HL-60 (cell line): ENCODE measurements around the gene SPEF1.
A peak's percentile ranks its signal among the peaks of the same experiment; 100 is the strongest.

ENCODE experiments used
- DNase-seq, 2 experiments: peaks; one replicate each; pipeline ENCODE4 v3.0.0-alpha.2; 2010 to 2020; ENCODE audit warnings: low read depth in 1 of 2, low spot score in 1 of 2
- H3K27ac ChIP-seq: fragments of 250-450 bp; sonication (Bioruptor Pico); replicated peaks from 2 replicates; pipeline ENCODE4 v1.5.1; 2020; ENCODE audit warnings: mild to moderate bottlenecking, moderate library complexity
- H3K27me3 ChIP-seq: fragments of 250-450 bp; sonication (Bioruptor Pico); 2 replicates; pipeline ENCODE4 v1.5.1; 2021; ENCODE audit warnings: mild to moderate bottlenecking, moderate library complexity; ENCODE audit not compliant: insufficient read depth, poor library complexity, severe bottlenecking
- H3K4me3 ChIP-seq: replicated peaks from 2 replicates; pipeline ENCODE4 v1.5.1; 2011; ENCODE audit warnings: mild to moderate bottlenecking, control low read depth, low read length; ENCODE audit not compliant: insufficient read depth
- GABPA ChIP-seq: IDR thresholded peaks from 2 replicates; pipeline ENCODE4 v1.6.1; 2012; ENCODE audit warnings: low read depth
- POLR2AphosphoS5 ChIP-seq: IDR thresholded peaks from 2 replicates; pipeline ENCODE4 v1.6.1; 2012; ENCODE audit warnings: low read depth
- SPI1 ChIP-seq: IDR thresholded peaks from 2 replicates; pipeline ENCODE4 v1.6.1; 2012; ENCODE audit warnings: low read depth, mild to moderate bottlenecking, borderline replicate concordance
- TF ChIP-seq, protein P1 (sequence below): IDR thresholded peaks from 2 replicates; pipeline ENCODE4 v1.6.1; 2012; ENCODE audit warnings: low read depth; ENCODE audit not compliant: insufficient replicate concordance
- TF ChIP-seq, protein P2 (sequence below): IDR thresholded peaks from one replicate; pipeline ENCODE4 v1.5.1; 2011; ENCODE audit warnings: low read length, control low read depth, inconsistent platforms; ENCODE audit not compliant: insufficient read depth

SPEF1 gene

DNA sequence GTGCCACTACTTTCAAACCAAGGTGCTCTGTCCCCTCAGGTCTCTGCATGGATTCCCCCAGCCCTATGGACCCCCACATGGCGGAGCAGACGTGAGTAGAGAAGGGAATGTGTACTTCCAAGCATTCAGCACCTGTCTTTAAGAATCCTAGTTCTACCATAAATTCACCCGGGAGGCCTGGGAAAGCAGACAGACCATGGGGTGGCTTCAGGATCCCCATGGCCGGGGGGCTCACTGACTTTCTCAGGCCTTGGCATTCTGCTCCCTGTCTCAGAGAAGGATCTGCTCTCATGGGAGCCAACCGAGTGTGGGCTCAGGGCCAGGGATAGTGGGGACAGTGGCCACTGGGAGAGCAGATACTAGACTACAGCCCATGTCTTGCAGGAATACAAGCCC lies 17.1 kb upstream of the SPEF1 start:
- no peak overlapping the region for H3K4me3 ChIP-seq
- no peak for DNase-seq
- H3K27me3 ChIP-seq = no peaks in the 10 kb centered on the region
- H3K27ac ChIP-seq = no peak overlapping the region
- TF ChIP-seq, protein P1, sequence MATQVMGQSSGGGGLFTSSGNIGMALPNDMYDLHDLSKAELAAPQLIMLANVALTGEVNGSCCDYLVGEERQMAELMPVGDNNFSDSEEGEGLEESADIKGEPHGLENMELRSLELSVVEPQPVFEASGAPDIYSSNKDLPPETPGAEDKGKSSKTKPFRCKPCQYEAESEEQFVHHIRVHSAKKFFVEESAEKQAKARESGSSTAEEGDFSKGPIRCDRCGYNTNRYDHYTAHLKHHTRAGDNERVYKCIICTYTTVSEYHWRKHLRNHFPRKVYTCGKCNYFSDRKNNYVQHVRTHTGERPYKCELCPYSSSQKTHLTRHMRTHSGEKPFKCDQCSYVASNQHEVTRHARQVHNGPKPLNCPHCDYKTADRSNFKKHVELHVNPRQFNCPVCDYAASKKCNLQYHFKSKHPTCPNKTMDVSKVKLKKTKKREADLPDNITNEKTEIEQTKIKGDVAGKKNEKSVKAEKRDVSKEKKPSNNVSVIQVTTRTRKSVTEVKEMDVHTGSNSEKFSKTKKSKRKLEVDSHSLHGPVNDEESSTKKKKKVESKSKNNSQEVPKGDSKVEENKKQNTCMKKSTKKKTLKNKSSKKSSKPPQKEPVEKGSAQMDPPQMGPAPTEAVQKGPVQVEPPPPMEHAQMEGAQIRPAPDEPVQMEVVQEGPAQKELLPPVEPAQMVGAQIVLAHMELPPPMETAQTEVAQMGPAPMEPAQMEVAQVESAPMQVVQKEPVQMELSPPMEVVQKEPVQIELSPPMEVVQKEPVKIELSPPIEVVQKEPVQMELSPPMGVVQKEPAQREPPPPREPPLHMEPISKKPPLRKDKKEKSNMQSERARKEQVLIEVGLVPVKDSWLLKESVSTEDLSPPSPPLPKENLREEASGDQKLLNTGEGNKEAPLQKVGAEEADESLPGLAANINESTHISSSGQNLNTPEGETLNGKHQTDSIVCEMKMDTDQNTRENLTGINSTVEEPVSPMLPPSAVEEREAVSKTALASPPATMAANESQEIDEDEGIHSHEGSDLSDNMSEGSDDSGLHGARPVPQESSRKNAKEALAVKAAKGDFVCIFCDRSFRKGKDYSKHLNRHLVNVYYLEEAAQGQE = no peak
- TF ChIP-seq, protein P2, sequence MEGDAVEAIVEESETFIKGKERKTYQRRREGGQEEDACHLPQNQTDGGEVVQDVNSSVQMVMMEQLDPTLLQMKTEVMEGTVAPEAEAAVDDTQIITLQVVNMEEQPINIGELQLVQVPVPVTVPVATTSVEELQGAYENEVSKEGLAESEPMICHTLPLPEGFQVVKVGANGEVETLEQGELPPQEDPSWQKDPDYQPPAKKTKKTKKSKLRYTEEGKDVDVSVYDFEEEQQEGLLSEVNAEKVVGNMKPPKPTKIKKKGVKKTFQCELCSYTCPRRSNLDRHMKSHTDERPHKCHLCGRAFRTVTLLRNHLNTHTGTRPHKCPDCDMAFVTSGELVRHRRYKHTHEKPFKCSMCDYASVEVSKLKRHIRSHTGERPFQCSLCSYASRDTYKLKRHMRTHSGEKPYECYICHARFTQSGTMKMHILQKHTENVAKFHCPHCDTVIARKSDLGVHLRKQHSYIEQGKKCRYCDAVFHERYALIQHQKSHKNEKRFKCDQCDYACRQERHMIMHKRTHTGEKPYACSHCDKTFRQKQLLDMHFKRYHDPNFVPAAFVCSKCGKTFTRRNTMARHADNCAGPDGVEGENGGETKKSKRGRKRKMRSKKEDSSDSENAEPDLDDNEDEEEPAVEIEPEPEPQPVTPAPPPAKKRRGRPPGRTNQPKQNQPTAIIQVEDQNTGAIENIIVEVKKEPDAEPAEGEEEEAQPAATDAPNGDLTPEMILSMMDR = no peak
- TF ChIP-seq GABPA (no peak), SPI1 (no peak), POLR2AphosphoS5 (no peak)

DNA sequence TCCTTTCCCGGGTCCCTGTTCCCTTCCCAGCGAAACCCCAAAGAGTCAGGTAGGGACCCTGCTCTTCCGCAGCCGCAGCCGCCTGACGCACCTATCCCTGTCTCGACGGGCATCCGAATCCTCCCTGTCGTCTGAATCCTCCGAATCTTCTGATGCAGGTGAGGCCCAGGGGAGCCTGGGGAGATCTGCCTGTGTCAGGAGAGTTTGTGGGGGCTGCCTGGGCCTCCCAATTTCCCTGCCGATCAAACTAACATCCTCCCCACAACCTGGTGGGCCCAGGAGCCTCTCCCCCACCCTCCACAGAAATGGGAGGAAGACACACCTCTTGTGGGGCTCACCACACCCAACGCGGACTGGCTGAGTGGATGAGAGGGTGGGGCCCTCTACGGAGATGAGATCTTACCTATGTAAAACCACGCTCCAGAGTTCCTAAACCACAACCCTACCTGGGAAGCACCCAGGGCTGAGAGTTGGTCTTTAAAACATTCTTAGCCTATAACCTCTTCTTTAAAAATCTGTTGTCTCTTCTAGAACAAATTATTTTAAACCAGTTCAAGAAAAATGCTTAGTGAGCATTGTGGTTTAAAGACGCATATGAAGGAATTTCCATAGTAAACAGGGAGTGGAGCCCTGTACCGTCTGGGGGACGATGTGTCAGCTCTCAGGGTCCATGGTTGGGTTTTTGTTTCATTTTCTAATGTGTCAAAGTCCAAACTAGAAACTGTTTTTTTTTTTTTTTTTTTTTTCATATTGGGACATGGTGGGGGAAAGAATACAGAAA lies 16.5 kb upstream of the SPEF1 start:
- TF ChIP-seq, protein P1 = no peak
- TF ChIP-seq POLR2AphosphoS5 (no peak), SPI1 (no peak), GABPA (no peak)
- TF ChIP-seq, protein P2 = no peak
- no peaks in the 10 kb centered on the region for H3K27me3 ChIP-seq
- no peak overlapping the region for H3K4me3 ChIP-seq
- H3K27ac ChIP-seq = no peak overlapping the region
- DNase-seq = no peak

DNA sequence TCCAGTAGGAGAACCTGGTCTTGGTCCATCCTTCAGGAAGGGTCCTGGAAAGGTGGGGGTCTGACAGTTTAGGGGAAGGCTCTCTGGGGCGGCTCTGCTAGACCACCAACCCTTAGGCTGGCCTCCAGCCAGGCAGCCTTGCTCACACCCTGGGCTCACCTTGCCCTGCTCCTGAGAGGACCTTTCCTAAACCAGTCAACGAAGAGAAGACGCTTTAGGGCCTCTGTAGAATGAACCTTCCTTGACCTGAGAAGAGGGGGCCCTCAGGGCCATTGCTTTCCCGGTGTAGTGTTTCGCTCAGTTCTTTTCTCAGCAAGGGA lies 15.9 kb upstream of the SPEF1 start:
- TF ChIP-seq GABPA = no peak
- TF ChIP-seq SPI1 = no peak
- TF ChIP-seq, protein P1 = no peak
- TF ChIP-seq POLR2AphosphoS5 = no peak
- TF ChIP-seq, protein P2 = no peak
- Histone ChIP-seq H3K27ac (no peak overlapping the region), H3K4me3 (peak overlapping the region; percentile 80), H3K27me3 (no peaks in the 10 kb centered on the region)
- no peak for DNase-seq
